Measurements from ENCODE around the gene RNF145.

RNF145 gene

DNA sequence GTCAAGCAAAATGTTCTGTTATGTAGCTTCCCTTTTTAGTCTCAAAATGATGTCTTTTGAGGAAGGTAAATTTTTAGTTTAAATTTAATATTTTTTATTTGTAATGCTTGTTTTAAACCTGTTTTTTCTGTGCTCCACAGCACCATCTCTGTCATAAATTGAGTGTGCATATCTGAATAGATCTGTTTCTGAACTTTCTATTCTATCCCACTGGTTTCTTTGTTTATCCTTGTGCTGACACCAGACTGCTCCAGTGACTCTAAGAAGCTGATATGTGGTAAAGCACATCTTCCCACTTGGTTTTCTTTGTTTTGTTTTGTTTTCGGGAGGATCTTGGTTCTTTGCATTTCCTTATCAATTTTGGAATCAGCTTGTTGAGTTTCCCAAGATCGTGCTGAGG is 7.1 kb upstream of the RNF145 start:
- DNase-seq, result no peak

DNA sequence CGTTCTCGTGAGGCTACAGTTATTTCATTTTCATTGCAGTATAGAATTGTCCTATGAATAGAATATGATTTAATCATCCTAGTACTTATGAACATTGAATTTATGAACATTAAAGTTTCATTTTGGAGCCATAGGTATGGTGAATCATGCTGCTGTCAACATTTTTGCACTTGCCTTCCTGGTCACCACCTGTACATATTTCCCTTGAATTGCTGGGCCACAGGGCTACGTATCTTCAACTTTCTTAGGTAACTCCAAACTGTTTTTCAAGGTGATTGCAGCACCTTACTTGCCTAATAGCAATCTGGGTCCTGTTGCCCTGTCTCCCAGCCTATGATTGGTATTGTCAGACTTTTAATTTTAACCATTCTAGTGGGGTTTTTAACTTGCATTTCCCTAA is 6.5 kb upstream of the RNF145 start:
- DNase-seq, result no peak

DNA sequence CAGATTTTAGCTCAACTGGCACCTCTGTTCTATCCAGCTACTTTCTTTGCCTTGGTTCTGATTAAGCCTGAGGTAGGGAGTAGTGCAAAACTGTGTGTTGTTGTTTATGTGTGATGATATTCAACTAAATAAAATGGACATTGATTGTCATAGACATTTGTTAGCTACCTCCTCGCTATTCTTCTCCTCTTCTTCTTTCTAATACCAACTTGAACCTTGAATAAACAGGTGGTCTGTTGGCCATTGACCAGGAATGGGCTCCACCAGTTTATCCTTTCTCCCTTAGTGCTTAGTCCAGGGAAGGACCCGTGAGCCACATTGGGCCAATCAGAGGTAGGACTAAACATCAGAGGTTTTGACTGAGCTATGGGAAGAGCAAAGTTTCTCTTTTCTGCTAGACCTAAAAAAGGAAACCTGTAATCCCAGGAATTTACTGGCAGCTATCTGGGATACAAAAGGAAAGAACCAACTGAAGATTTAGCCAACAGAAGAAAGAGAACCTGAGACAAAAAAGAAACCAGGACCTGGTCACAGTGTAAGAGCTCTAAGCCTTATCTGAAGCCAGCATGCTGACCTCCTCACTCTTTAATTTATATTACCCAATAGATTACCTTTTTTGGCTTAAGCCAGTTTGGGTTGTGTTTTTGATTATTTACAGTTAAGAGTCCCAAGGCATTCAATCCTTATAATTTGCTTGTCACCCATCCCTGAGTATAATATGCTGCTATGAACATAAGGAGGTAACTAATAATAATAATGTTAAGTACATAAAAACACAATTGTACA is 5.3 kb upstream of the RNF145 start:
- DNase-seq, result no peak

DNA sequence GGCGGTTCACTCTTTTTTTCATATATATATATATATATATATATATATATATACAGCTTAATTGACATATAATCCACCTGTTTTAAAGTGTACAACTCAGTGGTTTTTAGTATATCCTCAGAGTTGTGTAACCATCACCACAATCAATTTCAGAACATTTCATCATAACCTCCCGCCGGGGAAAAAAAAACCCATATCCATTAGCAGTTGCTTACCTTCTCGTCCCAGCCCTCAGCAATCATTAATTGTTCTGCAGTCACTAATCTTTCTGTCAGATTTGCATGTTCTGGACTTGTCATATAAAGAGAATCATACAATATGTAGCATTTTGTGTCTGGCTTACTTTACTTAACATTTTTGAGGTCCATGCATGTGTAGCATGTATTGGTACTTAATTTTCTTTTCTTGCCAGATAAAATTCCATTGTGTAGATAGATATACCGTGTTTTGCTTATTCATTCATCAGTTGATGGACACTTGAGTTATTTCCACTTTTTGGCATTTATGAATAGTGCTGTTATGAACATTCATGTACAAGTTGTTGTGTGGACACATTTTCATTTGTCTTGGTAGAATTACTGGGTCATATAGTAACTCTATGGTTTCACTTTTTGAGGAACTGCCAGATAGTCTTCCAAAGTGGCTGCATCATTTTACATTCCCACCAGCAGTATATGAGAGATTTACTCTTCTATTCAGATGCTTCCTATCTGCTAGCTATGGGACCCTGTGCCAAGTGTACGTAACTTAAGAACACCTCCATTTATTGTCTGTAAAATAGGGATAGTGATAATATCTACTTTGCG is 3.5 kb upstream of the RNF145 start:
- DNase-seq, result no peak

DNA sequence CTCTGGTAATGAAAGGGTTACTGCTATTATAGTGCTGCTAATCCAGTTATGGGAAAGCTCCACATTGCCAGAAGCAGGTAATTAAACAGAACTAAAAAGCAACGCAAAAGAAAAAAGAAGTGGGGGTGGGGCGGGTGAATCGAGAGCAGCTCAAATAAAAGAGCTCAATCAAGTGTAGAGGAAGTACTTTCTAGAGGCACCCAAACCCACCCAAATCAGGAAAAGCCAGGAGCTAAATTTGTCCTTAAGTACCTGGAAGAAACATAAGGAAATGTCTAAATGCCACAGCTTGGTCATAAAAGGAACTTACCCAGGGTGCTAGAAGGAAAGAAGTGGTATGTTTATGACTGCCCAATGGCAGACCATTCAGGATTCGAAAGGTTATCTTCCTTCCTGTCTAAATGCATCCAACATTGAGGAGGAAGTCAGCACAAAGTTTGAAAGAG is 2.4 kb upstream of the RNF145 start:
- DNase-seq, result no peak

DNA sequence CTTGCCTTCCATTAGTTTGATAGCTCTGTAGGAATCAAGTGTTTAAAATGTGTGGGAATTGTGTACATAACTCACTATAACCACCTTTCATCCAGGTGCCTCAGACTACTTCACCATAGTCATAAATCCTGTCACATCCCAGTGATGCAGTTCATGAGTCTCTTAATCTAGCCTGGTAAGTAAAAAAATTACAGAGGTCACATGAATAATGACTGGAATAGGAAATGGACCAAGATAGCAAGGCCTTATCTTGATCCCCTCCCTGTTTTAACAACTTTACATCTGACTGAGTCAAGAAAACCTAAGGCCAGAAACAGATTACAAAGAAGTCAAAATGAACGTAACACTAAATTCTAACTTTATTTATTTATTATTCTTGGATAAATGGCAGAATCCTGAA is 1.5 kb upstream of the RNF145 start:
- DNase-seq, result no peak

DNA sequence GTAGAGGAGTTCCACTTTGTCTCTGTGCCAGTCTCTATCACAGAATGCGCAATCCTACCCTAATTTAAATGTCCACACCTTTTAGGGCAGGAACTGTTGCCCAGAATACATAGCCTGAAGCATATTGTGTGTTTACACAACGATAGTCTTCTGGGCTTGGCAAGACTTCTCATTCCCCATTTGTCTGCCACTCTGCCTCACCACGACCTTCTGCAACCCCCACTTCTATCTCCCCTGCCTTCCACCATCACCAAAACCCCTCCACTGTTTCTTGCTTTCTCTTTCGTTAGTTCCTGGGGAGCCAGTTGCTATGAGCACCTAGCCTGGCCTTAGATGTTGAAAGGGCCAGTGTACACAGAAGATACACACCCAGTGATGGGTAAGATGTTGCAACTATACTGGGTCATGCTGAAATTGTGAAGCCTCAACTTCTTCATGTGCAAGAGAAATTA is 883 bp upstream of the RNF145 start:
- no peak for DNase-seq

DNA sequence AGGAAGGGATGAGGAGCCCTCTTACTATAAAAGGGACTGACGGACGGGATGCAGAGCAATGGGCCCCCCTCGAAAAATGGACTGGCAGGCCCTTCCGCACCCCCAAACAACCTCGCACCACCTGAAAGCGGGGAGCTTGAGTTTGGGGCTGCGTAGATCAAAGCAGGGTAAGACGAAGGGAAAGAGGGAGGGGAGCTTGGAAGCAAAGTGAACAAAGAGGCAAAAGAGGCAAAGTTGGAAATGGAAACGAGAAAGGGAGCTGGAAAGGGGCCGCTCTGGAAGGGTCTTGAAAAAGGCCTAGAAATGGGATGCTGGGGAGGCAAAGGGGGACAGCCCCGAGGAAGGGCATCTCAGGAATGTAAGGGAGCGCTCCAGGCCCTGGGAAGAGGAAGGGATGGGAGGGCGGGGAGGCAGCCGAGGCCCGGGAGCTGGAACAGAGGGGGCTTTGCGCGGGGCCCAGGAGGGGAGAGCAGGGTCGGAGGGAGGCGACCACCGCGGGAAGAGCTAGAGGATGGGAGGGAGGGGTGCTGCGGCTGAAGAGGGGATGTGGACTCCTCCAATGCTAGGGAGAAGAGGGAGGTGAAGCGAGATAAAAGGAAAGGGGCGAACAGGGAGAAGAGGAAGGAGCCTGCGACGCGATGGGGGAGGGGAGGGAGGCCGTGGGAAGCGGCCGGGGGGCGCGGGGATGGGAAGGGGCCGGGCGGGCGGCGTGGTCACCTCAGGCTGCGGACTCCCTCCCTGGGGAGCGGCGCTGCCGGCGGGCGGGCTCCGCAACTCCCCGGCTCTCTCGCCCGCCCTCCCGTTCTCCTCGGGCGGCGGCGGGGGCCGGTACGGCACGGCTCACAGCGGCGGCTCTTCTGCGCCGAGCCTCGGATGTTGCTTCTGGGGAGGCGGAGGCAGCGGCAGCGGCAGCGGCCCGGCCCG is 577 bp downstream of the RNF145 start:
- no peak for DNase-seq

DNA sequence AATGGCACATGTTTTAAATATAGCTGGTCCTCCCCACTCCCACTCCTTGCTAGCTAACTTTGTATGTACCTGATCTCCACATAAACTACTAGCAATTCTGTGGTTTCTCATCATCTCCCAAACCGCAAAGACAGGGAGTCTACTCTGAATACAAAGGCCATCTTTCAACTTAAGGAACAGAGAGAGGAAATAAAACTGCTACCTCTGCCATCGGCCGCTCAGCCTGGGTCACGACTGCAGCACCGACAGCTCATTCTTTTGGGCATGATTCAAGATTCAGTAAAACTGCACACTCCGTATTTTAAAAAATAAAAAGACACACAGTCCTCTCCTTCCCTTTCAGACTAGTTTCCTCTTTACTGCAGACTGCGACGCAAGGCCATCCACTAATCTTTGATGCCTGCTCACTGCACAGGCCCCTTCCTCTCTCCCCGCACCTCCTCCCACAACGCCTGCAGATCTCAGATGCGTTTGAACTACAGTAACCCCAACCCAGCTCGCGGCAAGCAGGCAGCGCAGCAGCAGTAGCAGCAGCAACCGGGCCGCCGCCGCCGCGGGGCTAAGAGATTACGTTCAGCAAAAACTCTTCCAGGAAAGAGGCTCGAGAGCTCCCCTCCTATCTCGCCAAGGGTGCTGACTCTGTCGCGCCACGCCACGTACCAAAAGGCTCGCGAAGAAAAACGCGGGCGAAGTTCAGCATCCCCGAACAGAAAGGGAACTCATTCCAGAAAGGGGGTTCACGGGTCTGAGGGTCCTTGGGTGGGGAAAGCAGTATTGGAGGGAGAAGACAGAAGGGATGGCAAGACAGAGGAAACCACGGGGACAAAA is 1.5 kb downstream of the RNF145 start:
- DNase-seq, result no peak

DNA sequence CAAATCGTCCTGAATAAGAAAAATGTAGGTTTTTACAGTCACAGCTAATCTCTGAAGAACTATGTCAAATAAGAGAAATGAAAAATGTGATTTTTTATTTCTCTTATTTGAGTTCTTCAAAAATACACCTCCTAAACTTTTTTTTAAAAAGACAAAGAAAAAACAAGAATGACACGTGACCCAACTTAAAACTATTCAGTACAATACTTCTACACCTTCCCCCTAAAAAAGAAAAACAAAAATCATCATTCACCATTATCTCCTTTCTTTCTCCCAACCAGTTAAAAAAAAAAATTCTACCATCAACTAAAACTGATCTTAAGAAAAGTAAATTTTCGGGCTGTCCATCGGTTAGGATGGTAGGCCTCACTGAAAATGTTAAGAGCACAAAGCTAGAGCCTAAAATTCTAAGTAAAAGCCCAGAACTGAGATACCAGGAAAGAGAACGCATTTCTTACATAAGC is 2.1 kb downstream of the RNF145 start:
- DNase-seq, result no peak

DNA sequence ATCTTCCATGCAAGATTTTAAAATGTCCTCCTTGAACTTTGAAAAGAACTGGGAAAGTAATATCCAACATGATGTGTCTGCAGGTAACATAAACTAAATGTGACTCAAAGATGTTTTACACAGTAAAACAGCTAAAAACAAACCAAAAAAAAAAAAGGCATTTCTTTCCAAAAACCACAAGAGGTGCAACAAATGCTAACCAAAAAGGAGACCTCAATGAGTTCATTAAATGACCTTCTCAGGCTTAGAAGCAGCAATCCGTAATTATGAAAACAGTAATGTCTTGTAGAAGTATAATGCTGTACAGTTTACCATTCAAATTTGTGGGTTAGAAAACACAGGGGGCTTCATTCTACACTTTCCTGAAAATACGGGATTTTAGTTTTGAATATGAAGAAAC is 2.5 kb downstream of the RNF145 start:
- DNase-seq, result no peak

DNA sequence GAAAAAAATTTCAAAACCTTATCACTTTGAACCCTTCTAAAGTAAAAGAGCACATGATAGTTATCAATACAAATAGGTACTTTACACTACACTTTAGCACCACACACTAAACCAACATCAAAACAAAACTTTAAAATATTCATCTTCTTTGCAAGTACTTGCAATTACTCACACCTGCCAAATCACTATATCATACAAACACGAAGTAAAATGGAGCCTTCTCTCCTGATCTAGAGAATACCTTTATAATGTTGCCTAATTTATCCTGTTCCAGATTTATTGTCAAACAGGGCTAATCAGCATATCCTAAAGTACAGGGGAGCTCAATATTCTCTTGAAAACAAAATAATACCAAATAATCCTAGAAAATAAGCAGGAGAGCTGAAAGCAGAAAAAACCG is 3.0 kb downstream of the RNF145 start:
- DNase-seq, result no peak

DNA sequence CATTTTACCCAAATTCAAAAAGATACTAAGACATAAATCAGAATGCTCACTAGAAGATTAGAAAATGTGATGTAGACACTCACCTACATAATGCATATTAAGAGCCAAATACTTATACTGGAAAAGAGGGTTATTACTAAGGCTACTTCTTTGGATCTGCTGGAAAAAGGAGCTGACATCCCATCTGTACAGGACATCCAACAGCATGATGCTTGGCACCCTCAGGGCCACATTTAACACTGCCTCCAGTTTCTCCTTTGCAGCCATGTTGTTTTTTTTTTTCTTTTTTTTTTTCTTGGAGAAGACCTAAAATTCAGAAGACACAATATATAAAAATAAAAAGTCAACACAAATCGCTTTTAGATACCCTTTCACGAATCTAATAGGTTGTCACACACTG is 6.0 kb downstream of the RNF145 start:
- no peak for DNase-seq

DNA sequence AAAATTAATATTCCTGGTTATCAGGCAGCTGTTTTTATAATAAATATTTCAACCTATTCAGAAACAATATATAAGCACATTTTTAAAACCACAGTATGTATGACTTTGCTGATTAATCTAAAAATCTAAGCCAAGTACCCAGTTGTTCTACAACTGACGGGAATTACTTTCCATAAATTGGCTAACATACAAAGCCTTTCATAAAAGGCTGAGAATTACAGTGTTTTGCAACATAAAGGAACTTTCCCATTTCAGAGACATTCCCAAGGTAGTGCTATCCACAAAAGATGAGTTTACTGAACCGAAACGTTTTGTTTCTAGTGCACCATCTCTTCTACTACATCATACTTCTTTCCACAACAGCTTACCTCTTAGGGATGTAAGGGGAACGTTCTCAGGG is 7.2 kb downstream of the RNF145 start:
- DNase-seq, result no peak

DNA sequence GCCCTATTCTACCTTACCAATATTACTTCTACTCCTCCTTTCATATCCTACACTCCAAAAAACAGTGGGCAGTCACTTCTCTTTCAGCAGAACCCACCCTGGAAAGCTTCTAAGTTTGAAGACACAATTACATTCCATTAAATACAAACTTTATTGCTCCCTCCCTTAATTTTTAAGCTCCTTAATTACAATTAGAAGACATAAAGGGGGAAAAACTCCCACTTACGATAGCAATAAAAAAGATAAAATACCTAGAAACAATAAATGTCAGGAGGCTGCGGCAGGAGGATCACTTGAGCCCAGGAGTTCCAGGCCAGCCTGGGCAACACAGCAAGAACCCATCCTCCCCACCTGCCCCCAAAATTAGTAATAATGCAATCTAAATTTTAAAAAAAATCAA is 9.6 kb downstream of the RNF145 start:
- DNase-seq, result no peak

DNA sequence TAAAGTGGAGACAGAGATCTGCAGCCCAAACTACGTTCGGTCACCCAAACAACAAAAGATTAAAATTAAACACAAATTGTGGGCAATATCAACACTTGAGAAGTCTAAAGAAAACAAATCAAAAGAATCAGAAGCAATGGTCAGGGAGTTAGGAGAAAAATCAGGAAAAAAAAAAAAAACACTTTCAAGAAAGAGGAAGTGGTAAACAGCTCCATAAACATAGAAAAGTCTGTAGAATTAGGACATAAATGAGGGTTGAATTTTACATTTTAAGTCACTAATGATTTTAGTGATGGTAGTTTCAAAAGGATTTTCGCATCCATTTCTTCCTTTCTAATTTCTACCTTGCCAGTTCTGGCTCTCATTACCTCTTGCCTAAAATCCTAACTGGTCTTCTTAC is 10.1 kb downstream of the RNF145 start:
- DNase-seq, result no peak

DNA sequence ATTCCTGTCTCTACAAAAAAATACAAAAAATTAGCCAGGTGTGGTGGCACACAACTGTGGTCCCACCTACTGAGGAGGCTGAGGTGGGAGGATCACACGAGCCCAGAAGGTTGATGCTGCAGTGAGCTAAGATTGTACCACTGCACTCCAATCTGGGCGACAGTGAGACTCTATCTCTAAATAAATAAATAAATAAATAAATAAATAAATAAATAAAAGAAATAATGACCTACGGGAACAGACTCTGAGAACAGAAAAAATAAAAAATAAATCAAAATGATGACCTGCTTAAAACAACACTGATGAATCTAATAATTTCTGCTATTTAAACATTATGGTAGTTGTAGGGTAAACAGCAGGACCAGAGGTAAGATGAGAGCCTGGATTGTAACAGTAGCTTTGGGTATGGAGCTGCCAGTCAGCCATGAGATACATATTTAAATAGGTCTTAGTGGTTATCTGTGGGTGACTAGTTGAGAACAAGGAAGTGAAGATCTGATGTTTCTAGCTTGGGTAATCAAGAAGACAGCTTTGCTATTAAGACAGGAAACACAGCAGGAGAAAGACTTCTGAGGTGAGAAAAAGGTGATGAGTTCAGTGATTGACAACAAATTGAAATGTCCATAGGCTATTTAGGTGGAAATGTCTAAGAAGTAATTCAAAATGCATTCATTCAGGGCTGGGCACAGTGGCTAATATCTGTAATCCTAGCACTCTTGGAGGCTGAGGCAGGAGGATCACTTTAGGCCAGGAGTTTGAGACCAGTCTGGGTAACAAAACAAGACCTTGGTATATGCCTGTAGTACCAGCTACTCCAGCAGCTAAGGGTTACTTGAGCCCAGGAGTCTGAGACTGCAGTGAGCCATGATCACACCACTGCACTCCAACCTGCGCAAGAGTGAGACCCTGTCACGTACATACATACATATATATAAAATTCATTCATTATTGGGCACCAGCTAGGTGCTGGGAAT is 11.0 kb downstream of the RNF145 start:
- no peak for DNase-seq

DNA sequence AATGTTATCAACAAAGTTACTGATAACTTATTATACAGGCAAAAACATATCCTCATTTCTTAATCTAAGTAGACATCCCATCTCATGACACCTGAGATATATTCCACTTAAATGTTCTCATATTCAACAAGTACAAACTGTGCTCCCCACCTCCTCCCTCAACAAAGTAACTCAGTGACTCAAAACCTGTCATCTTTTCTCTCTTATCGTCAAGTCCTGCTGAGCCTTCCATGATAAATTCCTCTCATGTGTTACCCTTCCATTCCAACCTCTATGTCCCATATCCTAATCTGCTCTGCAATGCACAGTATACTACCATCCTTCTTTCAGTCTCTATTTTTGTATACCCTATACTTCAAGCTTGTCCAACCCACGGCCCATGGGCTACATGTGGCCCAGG is 13.6 kb downstream of the RNF145 start:
- no peak for DNase-seq

DNA sequence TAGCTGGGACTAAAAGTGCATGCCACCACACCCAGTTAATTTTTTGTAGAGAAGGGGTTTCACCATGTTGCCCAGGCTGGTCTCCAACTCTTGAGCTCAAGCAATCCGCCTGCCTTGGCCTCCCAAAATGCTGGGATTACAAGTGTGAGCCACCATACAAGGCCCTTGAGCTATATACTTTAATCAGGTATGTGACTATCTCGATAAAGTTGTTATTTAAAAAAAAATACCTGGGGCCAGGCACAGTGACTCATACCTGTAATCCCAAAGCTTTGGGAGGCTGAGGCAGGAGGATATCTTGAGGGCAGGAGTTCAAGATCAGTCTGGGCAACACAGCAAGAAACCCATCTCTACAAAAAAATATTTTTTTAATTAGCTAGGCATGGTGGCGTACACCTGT is 19.2 kb downstream of the RNF145 start:
- DNase-seq, result no peak

DNA sequence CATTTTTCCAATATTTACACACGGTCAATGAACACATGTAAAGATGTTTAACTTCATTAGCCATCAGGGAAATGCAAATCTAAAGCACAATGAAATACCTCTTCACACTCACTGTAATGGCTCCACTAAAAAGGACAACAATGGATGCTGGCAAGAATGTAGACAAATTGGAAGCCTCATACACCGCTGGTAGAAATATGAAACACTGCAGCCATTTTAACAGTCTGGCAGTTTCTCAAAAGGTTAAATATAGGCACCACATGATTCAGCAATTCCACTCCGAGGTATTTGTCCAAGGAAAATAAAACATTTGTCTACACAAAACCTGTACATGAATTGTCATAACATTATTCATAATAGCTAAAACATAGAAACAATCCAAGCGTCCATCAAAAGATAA is 20.0 kb downstream of the RNF145 start:
- no peak for DNase-seq

DNA sequence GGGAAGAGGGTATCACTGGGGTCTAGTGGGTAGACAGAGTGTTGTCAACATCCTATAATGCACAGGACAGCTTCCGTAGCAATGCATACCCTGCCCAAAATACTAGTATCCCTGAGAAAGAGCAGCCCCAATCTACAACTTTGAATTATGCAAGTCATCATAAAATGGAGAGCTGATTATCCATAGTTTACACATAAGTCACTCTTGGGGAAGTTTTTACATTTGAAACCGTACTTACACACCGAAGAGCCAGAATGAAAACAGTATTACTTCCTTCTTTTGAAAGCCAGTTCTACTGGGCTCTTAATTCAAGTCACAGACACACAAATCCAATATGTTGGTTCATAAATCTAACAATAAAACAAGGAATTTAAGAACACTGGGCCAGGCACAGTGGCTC is 21.6 kb downstream of the RNF145 start:
- DNase-seq, result no peak

Data from T1000 (cell line).